Mesenteric fat pad (tissue), 1 donor: ENCODE results near the gene PP2D1. TPM values are rescaled to one million over a fixed set of nuclear protein-coding genes. Genes with fewer than 3 reads are reported as not detected.

Experiments used
- total RNA-seq: library from RNA; stranded (reverse); fragmentation: NEBNext Ultra II Directional; extraction: Animal tissue kit (Norgen Biotek cat#: 25700); gene quantifications from one replicate; pipeline ENCODE4 v1.2.1, GENCODE V29; 2021
- donor health status: DM: yes; HTN: yes; CAD: no.

Gene PP2D1
- total RNA-seq, 1 donor from 2014 or later, result not detected

Other genes starting within 250 kb of the PP2D1 start
- 1.3 TPM for gene EFHB, start 78.0 kb downstream of the PP2D1 start, total RNA-seq
- 70.3 TPM for gene RAB5A, start 65.2 kb downstream of the PP2D1 start, total RNA-seq
- gene KAT2B, start 28.2 kb upstream of the PP2D1 start, total RNA-seq, result 35.2 TPM
- gene SGO1, start 173.9 kb upstream of the PP2D1 start, total RNA-seq, result 0.32 TPM